Osteoblast (primary cell): ENCODE results near the gene LPGAT1. TPM values are rescaled to one million over a fixed set of nuclear protein-coding genes. Genes with fewer than 3 reads are reported as not detected.

Source experiments
- DNase-seq: peaks from one replicate; pipeline ENCODE4 v3.0.0; 2011; ENCODE audit warnings: low spot score, mixed read lengths; ENCODE audit not compliant: insufficient read length; ENCODE audit errors: missing footprints
- H2AFZ ChIP-seq: 2 replicates; pipeline ENCODE4 v1.6.0; 2011; ENCODE audit warnings: mild to moderate bottlenecking, low read length
- H3K27ac ChIP-seq: 2 replicates; pipeline ENCODE4 v1.5.1; 2011; ENCODE audit warnings: mild to moderate bottlenecking, low read depth, low read length, moderate library complexity
- H3K27me3 ChIP-seq: 2 replicates; pipeline ENCODE4 v1.6.0; 2012; ENCODE audit warnings: mild to moderate bottlenecking, control low read depth, inconsistent platforms, low read length, moderate library complexity; ENCODE audit not compliant: insufficient read depth
- H3K36me3 ChIP-seq: 2 replicates; pipeline ENCODE4 v1.5.1; 2011; ENCODE audit warnings: mild to moderate bottlenecking, low read length, control low read depth, moderate library complexity; ENCODE audit not compliant: insufficient read depth
- H3K4me1 ChIP-seq: 2 replicates; pipeline ENCODE4 v1.5.1; 2011; ENCODE audit warnings: mild to moderate bottlenecking, low read length, control low read depth, moderate library complexity; ENCODE audit not compliant: insufficient read depth
- H3K4me2 ChIP-seq: 2 replicates; pipeline ENCODE4 v1.6.0; 2011; ENCODE audit warnings: mild to moderate bottlenecking, low read length; ENCODE audit not compliant: insufficient read depth
- H3K4me3 ChIP-seq: fragments of 200-600 bp; sonication (generic); 3 replicates; pipeline ENCODE4 v1.5.1; 2012; ENCODE audit warnings: mild to moderate bottlenecking, low read length, inconsistent platforms; ENCODE audit not compliant: insufficient read depth
- H3K79me2 ChIP-seq: 2 replicates; pipeline ENCODE4 v1.6.0; 2012; ENCODE audit warnings: mild to moderate bottlenecking, low read length, control low read depth, inconsistent platforms; ENCODE audit not compliant: insufficient read depth
- H3K9me3 ChIP-seq: 2 replicates; pipeline ENCODE4 v1.5.1; 2011; ENCODE audit warnings: low read depth, low read length, control low read depth
- H4K20me1 ChIP-seq: 2 replicates; pipeline ENCODE4 v1.6.0; 2012; ENCODE audit warnings: mild to moderate bottlenecking, low read length, control low read depth; ENCODE audit not compliant: insufficient read depth
- CTCF ChIP-seq: IDR thresholded peaks from 2 replicates; pipeline ENCODE4 v1.5.1; 2011; ENCODE audit warnings: mild to moderate bottlenecking, low read depth, low read length, moderate library complexity; ENCODE audit errors: extremely low read depth
- total RNA-seq: library from RNA; depleted of rRNA; stranded (reverse); fragments of >200 nt; gene quantifications from 2 replicates; pipeline ENCODE4 v1.2.3, GENCODE V29; 2012

Gene LPGAT1
- total RNA-seq, 1 donor, result 43.4 TPM

GRCh38 chr1:211737115-211738035, 93.2 kb downstream of the LPGAT1 start:
- H3K27ac ChIP-seq, result no peak overlapping the region
- H4K20me1 ChIP-seq, result no peaks in the 10 kb centered on the region
- no peak for TF ChIP-seq CTCF
- no peak overlapping the region for H3K4me2 ChIP-seq
- no peaks in the 10 kb centered on the region for H3K9me3 ChIP-seq
- no peaks in the 10 kb centered on the region for H3K79me2 ChIP-seq
- H3K4me3 ChIP-seq, result no peak overlapping the region
- no peaks in the 10 kb centered on the region for H3K27me3 ChIP-seq
- DNase-seq, result no peak
- no peaks in the 10 kb centered on the region for H3K36me3 ChIP-seq
- H3K4me1 ChIP-seq, result peaks cover 18% of the 10 kb centered on the region
- no peak overlapping the region for H2AFZ ChIP-seq

GRCh38 chr1:211736351-211736915, 94.1 kb downstream of the LPGAT1 start:
- Histone ChIP-seq H3K27ac (no peak overlapping the region), H4K20me1 (no peaks in the 10 kb centered on the region), H3K4me3 (no peak overlapping the region), H3K9me3 (no peaks in the 10 kb centered on the region), H3K4me2 (peak overlapping the region; percentile 74), H2AFZ (peak overlapping the region; percentile 36), H3K36me3 (no peaks in the 10 kb centered on the region), H3K79me2 (no peaks in the 10 kb centered on the region), H3K4me1 (peaks cover 13% of the 10 kb centered on the region), H3K27me3 (no peaks in the 10 kb centered on the region)
- no peak for TF ChIP-seq CTCF
- no peak for DNase-seq

- no peaks in the 10 kb centered on the region for H3K36me3 ChIP-seq
- TF ChIP-seq CTCF, result no peak
- no peaks in the 10 kb centered on the region for H3K79me2 ChIP-seq
- H3K4me2 ChIP-seq, result peak overlapping the region; percentile 74
- H3K27ac ChIP-seq, result no peak overlapping the region
- peak overlapping the region; percentile 26 for H3K4me3 ChIP-seq
- H3K27me3 ChIP-seq, result no peaks in the 10 kb centered on the region
- peak overlapping the region; percentile 36 for H2AFZ ChIP-seq
- no peaks in the 10 kb centered on the region for H4K20me1 ChIP-seq
- no peaks in the 10 kb centered on the region for H3K9me3 ChIP-seq
- peak; percentile 95 for DNase-seq
- H3K4me1 ChIP-seq, result peaks cover 13% of the 10 kb centered on the region
Measured at GRCh38 chr1:211735208-211736170, 95.1 kb downstream of the LPGAT1 start.
